Prostate gland (tissue), 2 donors: Measurements from ENCODE around the gene RPL32.

Source experiments
- POLR2A ChIP-seq: fragments of 450-650 bp; IDR thresholded peaks from one replicate; pipeline ENCODE4 v1.6.1; 2016; ENCODE audit warnings: antibody characterized with exemption, mild to moderate bottlenecking
- POLR2AphosphoS5 ChIP-seq: sonication (generic); formaldehyde crosslinking; IDR thresholded peaks from one replicate; pipeline ENCODE4 v1.6.1; 2017; ENCODE audit warnings: antibody characterized with exemption
- TF ChIP-seq, protein P1 (sequence below), 4 experiments: fragments of 200-600 bp in 2 of 4; fragments of 450-650 bp in 2 of 4; sonication (generic) in 2 of 4; IDR thresholded peaks; 1 replicate in 3 of 4; 2 replicates in 1 of 4; pipeline ENCODE4 v1.5.1; 2016 to 2019; ENCODE audit warnings: antibody characterized with exemption in 4 of 4, mild to moderate bottlenecking in 2 of 4, moderate library complexity in 2 of 4

DNA sequence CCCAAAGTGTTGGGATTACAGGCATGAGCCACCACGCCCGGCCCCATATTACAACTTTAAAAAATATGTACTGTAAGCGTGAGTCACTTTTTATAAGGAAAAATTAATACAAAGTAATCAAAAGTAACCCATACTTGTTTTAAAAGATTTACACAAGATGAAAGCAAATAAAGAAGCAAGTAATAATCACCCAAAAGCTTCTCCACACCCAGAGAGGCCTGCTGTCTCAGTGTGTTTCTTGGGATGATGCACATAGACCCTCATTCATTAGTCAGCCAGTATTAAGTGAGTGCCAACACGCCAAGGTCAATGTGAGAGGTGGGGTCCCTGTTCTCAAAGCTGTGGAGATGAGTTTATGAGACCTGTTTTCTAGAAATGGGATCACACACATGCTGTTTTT lies 12.0 kb downstream of the RPL32 start:
- TF ChIP-seq, protein P1, sequence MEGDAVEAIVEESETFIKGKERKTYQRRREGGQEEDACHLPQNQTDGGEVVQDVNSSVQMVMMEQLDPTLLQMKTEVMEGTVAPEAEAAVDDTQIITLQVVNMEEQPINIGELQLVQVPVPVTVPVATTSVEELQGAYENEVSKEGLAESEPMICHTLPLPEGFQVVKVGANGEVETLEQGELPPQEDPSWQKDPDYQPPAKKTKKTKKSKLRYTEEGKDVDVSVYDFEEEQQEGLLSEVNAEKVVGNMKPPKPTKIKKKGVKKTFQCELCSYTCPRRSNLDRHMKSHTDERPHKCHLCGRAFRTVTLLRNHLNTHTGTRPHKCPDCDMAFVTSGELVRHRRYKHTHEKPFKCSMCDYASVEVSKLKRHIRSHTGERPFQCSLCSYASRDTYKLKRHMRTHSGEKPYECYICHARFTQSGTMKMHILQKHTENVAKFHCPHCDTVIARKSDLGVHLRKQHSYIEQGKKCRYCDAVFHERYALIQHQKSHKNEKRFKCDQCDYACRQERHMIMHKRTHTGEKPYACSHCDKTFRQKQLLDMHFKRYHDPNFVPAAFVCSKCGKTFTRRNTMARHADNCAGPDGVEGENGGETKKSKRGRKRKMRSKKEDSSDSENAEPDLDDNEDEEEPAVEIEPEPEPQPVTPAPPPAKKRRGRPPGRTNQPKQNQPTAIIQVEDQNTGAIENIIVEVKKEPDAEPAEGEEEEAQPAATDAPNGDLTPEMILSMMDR (IDR thresholded peaks at IDR 0.05): no peak
- no peak for TF ChIP-seq POLR2AphosphoS5
- TF ChIP-seq POLR2A: no peak
